Tibial nerve (tissue), 3 donors: ENCODE data around the gene THSD4.

Experiments
- POLR2A ChIP-seq, 2 donors: fragments of 450-650 bp; IDR thresholded peaks; one replicate each; pipeline ENCODE4 v1.6.1; 2017; ENCODE audit warnings: antibody characterized with exemption in 2 of 2, mild to moderate bottlenecking in 2 of 2, moderate library complexity in 2 of 2
- TF ChIP-seq, protein P1 (sequence below), 5 experiments: fragments of 200-600 bp in 3 of 5; fragments of 450-650 bp in 2 of 5; sonication (generic) in 3 of 5; IDR thresholded peaks; one replicate each; pipeline ENCODE4 v1.5.1; 2016 to 2019; ENCODE audit warnings: antibody characterized with exemption in 5 of 5, mild to moderate bottlenecking in 3 of 5, moderate library complexity in 2 of 5

GRCh38 chr15:71294251-71294910 lies 179.1 kb downstream of the THSD4 start:
- no peak for TF ChIP-seq POLR2A (IDR thresholded peaks at IDR 0.05)
- TF ChIP-seq, protein P1, sequence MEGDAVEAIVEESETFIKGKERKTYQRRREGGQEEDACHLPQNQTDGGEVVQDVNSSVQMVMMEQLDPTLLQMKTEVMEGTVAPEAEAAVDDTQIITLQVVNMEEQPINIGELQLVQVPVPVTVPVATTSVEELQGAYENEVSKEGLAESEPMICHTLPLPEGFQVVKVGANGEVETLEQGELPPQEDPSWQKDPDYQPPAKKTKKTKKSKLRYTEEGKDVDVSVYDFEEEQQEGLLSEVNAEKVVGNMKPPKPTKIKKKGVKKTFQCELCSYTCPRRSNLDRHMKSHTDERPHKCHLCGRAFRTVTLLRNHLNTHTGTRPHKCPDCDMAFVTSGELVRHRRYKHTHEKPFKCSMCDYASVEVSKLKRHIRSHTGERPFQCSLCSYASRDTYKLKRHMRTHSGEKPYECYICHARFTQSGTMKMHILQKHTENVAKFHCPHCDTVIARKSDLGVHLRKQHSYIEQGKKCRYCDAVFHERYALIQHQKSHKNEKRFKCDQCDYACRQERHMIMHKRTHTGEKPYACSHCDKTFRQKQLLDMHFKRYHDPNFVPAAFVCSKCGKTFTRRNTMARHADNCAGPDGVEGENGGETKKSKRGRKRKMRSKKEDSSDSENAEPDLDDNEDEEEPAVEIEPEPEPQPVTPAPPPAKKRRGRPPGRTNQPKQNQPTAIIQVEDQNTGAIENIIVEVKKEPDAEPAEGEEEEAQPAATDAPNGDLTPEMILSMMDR (IDR thresholded peaks at IDR 0.05) = no peak
